ENCODE measurements around the gene PIP5K1B.

PIP5K1B gene

GRCh38 chr9:68821911-68822310 lies 116.9 kb downstream of the PIP5K1B start:
- DNase-seq, result no peak

GRCh38 chr9:68822596-68823165 lies 117.6 kb downstream of the PIP5K1B start:
- no peak for DNase-seq

GRCh38 chr9:68825762-68826472 lies 120.9 kb downstream of the PIP5K1B start:
- no peak for DNase-seq

GRCh38 chr9:68827837-68828744 lies 123.1 kb downstream of the PIP5K1B start:
- no peak for DNase-seq

GRCh38 chr9:68832101-68832500 lies 127.1 kb downstream of the PIP5K1B start:
- DNase-seq, result no peak

GRCh38 chr9:68832861-68833518 lies 128.0 kb downstream of the PIP5K1B start:
- DNase-seq, result no peak

- no peak for DNase-seq
Measured at GRCh38 chr9:68834931-68835520, 130.0 kb downstream of the PIP5K1B start.

GRCh38 chr9:68836788-68837187 lies 131.7 kb downstream of the PIP5K1B start:
- DNase-seq, result no peak

GRCh38 chr9:68838245-68838644 lies 133.2 kb downstream of the PIP5K1B start:
- DNase-seq, result no peak

GRCh38 chr9:68841276-68842052 lies 136.4 kb downstream of the PIP5K1B start:
- DNase-seq, result no peak

GRCh38 chr9:68842568-68842967 lies 137.5 kb downstream of the PIP5K1B start:
- DNase-seq, result no peak

GRCh38 chr9:68843239-68843638 lies 138.2 kb downstream of the PIP5K1B start:
- no peak for DNase-seq

- DNase-seq, result no peak
Measured at GRCh38 chr9:68844157-68844556, 139.1 kb downstream of the PIP5K1B start.

- no peak for DNase-seq
Measured at GRCh38 chr9:68844631-68845612, 139.9 kb downstream of the PIP5K1B start.

GRCh38 chr9:68847765-68848164 lies 142.7 kb downstream of the PIP5K1B start:
- no peak for DNase-seq

GRCh38 chr9:68851657-68852056 lies 146.6 kb downstream of the PIP5K1B start:
- no peak for DNase-seq

GRCh38 chr9:68852941-68853340 lies 147.9 kb downstream of the PIP5K1B start:
- DNase-seq, result no peak

- DNase-seq, result no peak
Measured at GRCh38 chr9:68859347-68859746, 154.3 kb downstream of the PIP5K1B start.

- no peak for DNase-seq
Measured at GRCh38 chr9:68860419-68860818, 155.4 kb downstream of the PIP5K1B start.

GRCh38 chr9:68861436-68861835 lies 156.4 kb downstream of the PIP5K1B start:
- DNase-seq, result no peak

GRCh38 chr9:68867066-68867465 lies 162.0 kb downstream of the PIP5K1B start:
- DNase-seq, result no peak

Measured in activated CD8-positive, alpha-beta memory T cell treated with anti-CD3 and anti-CD28 coated beads for 24 hours (primary cell).